HepG2 (cell line): Measurements from ENCODE around the gene AJUBA. TPM values are rescaled to one million over a fixed set of nuclear protein-coding genes. Genes with fewer than 3 reads are reported as not detected.

Experiments used
- FOSL1 ChIP-seq: sonication (generic); formaldehyde crosslinking; IDR thresholded peaks from 2 replicates; pipeline ENCODE4 v1.9.0; 2021; ENCODE audit warnings: missing genetic modification reagents, borderline replicate concordance
- FOSL2 ChIP-seq: sonication (generic); formaldehyde crosslinking; IDR thresholded peaks from 2 replicates; pipeline ENCODE4 v1.4.0; 2020; ENCODE audit warnings: missing genetic modification reagents
- PAXIP1 ChIP-seq: sonication (generic); formaldehyde crosslinking; conservative IDR thresholded peaks from 2 replicates; pipeline ENCODE4 v1.4.0; 2020; ENCODE audit warnings: mild to moderate bottlenecking, missing genetic modification reagents, moderate library complexity
- POGK ChIP-seq: sonication (generic); formaldehyde crosslinking; conservative IDR thresholded peaks from 2 replicates; pipeline ENCODE4 v1.8.0; 2022; ENCODE audit warnings: mild to moderate bottlenecking, moderate library complexity, missing genetic modification reagents
- POLR2A ChIP-seq, 2 experiments: IDR thresholded peaks; 2 replicates each; pipeline ENCODE4 v1.6.1; 2011; ENCODE audit warnings: low read depth in 2 of 2, low read length in 2 of 2, mild to moderate bottlenecking in 1 of 2, moderate library complexity in 1 of 2; ENCODE audit not compliant: insufficient read depth in 1 of 2
- SMC3 ChIP-seq: IDR thresholded peaks from 2 replicates; pipeline ENCODE4 v1.6.1; 2011; ENCODE audit warnings: low read length, improper control_type of control experiment
- TRIM24 ChIP-seq: sonication (generic); formaldehyde crosslinking; IDR thresholded peaks from 2 replicates; pipeline ENCODE4 v1.8.0; 2022; ENCODE audit warnings: mild to moderate bottlenecking, missing genetic modification reagents
- WIZ ChIP-seq: sonication (generic); formaldehyde crosslinking; IDR thresholded peaks from 2 replicates; pipeline ENCODE4 v1.5.1; 2020; ENCODE audit warnings: mild to moderate bottlenecking, missing genetic modification reagents
- XRCC5 ChIP-seq: fragments of 200-400 bp; formaldehyde crosslinking; optimal IDR thresholded peaks from 2 replicates; pipeline ENCODE3; 2017; ENCODE audit warnings: mild to moderate bottlenecking, low read length
- YEATS2 ChIP-seq: sonication (generic); formaldehyde crosslinking; IDR thresholded peaks from 2 replicates; pipeline ENCODE4 v1.4.0; 2020; ENCODE audit warnings: missing genetic modification reagents, borderline replicate concordance
- ZBTB3 ChIP-seq: sonication (generic); formaldehyde crosslinking; IDR thresholded peaks from 2 replicates; pipeline ENCODE4 v1.4.0; 2020; ENCODE audit warnings: low read depth, mild to moderate bottlenecking, moderate library complexity, missing genetic modification reagents, borderline replicate concordance
- ZFP82 ChIP-seq: sonication (generic); formaldehyde crosslinking; IDR thresholded peaks from 2 replicates; pipeline ENCODE4 v1.5.1; 2020; ENCODE audit warnings: mild to moderate bottlenecking, missing genetic modification reagents, borderline replicate concordance
- ZNF232 ChIP-seq: sonication (generic); formaldehyde crosslinking; IDR thresholded peaks from 2 replicates; pipeline ENCODE4 v1.4.0; 2020; ENCODE audit warnings: missing genetic modification reagents, borderline replicate concordance
- ZNF260 ChIP-seq: sonication (generic); formaldehyde crosslinking; IDR thresholded peaks from 2 replicates; pipeline ENCODE4 v1.4.0; 2020; ENCODE audit warnings: missing genetic modification reagents, low read depth, mild to moderate bottlenecking, borderline replicate concordance
- ZNF512B ChIP-seq: sonication (generic); formaldehyde crosslinking; IDR thresholded peaks from 2 replicates; pipeline ENCODE4 v1.5.1; 2020; ENCODE audit warnings: missing genetic modification reagents, mild to moderate bottlenecking, borderline replicate concordance
- ZNF850 ChIP-seq: sonication (generic); formaldehyde crosslinking; conservative IDR thresholded peaks from 2 replicates; pipeline ENCODE4 v1.9.0; 2021; ENCODE audit warnings: mild to moderate bottlenecking, missing genetic modification reagents
- polyA plus RNA-seq, 8 experiments: library from polyadenylated mRNA; depleted of rRNA in 3 of 8; stranded (reverse) in 7 of 8; unstranded in 1 of 8; fragments of >200 nt; fragmentation: Illumina TruSeq in 4 of 8; extraction: Trizol in 4 of 8; gene quantifications; 2 replicates each; pipeline versions ENCODE4 v1.2.1 to v1.2.3, GENCODE V29; 2011 to 2016; ENCODE audit warnings: low read depth in 4 of 8, missing spikeins in 1 of 8, mixed read lengths in 1 of 8; ENCODE audit not compliant: insufficient read depth in 1 of 8
- total RNA-seq, 5 experiments: library from RNA; depleted of rRNA; stranded (reverse); fragments of >200 nt; fragmentation: Illumina TruSeq; extraction: Trizol; gene quantifications; 2 replicates each; pipeline ENCODE4 v1.2.3, GENCODE V29; 2016; ENCODE audit warnings: low read depth in 1 of 5
- TF ChIP-seq, protein P1 (sequence below): sonication (generic); formaldehyde crosslinking; IDR thresholded peaks from 2 replicates; pipeline ENCODE4 v1.4.0; 2020; ENCODE audit warnings: missing genetic modification reagents, low read depth, mild to moderate bottlenecking, borderline replicate concordance

AJUBA gene
- total and polyA plus RNA-seq, 2 of the 13 experiments (the other 11 are each of a cell fraction or from before 2014, with no cell fraction given) = 157 to 241 TPM

DNA sequence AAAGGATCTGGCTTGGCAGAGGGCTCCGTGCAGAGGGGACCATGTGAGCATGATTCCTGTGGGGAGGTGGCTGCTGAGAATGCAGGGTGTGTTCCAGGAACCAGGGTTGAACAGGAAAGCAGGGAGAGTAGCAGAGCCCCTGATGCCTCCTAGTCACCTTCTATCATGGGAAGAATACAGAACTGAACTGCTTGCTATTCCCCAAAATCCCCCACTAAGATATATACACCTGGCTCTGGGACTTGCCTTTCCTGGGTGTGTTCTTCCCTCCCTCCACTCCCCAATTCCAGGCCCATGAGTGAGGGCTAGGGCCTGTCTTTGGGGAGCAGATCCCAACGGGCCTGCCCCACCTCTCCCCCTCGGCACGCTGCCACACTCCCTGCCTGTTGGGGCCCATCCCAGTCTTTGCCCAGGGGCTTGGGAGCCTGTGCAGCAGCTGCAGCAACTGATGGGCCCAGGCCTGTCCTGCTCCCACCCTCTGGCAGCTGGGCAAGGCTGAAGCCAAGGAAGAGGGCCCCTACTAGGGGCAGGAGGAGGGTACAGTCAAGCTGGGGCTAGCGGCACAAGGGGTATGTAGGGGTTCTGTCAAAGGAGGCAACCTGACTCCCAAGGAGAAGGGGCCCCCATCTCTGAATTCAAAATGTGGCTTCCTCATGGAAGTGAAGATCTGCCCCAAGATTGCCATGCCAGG lies 3.2 kb downstream of the AJUBA start (continued):
- TF ChIP-seq ZFP82 (CRISPR knock-in tag) = no peak
- peak in 1 of 2 experiments; percentile 27; a peak in 1 of 4 replicates for TF ChIP-seq POLR2A (IDR thresholded peaks at IDR 0.05; ENCODE audit: insufficient read depth in 1 of 2, low read depth in 2 of 2, low read length in 2 of 2)
- TF ChIP-seq ZNF260 (CRISPR knock-in tag) = no peak
- TF ChIP-seq XRCC5 = peak; percentile 51
- no peak for TF ChIP-seq ZNF850 (CRISPR knock-in tag)
- no peak for TF ChIP-seq ZBTB3 (CRISPR knock-in tag)
- TF ChIP-seq POGK (CRISPR knock-in tag) = no peak
- no peak for TF ChIP-seq TRIM24
- peak; percentile 26; the same call in 1 of the 2 replicates for TF ChIP-seq SMC3
- TF ChIP-seq ZNF512B = peak; percentile 81; the same call in 1 of the 2 replicates
- TF ChIP-seq ZNF232 (CRISPR knock-in tag) = no peak
- TF ChIP-seq FOSL1 (CRISPR knock-in tag) = no peak
- TF ChIP-seq, protein P1, sequence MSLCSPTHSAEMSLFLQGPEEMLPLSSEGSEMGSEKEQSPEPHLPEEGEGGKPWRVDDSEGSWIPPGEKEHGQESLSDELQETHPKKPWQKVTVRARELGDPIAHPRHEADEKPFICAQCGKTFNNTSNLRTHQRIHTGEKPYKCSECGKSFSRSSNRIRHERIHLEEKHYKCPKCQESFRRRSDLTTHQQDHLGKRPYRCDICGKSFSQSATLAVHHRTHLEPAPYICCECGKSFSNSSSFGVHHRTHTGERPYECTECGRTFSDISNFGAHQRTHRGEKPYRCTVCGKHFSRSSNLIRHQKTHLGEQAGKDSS = peak; percentile 86; the same call in 1 of the 2 replicates
- TF ChIP-seq FOSL2 (CRISPR knock-in tag) = 0 out of 2 replicates have a peak, but pooled peaks have one; percentile 0
- no peak for TF ChIP-seq PAXIP1 (CRISPR knock-in tag)
- 0 out of 2 replicates have a peak, but pooled peaks have one; percentile 15 for TF ChIP-seq WIZ (CRISPR knock-in tag)
- TF ChIP-seq YEATS2 (CRISPR knock-in tag) = peak; percentile 33; the same call in 1 of the 2 replicates
